Transverse colon (tissue), 4 donors: ENCODE measurements around the gene DRD4. TPM values are rescaled to one million over a fixed set of nuclear protein-coding genes. Genes with fewer than 3 reads are reported as not detected.

Source experiments
- DNase-seq: peaks from one replicate; pipeline ENCODE4 v3.0.0-alpha.2; 2019
- H3K27ac ChIP-seq, 4 donors: fragments of 200-600 bp; sonication (generic); 2 replicates each; pipeline ENCODE4 v1.5.1; 2016 to 2018; ENCODE audit warnings: inconsistent platforms in 4 of 4
- H3K27me3 ChIP-seq: fragments of 200-600 bp; sonication (generic); 2 replicates; pipeline ENCODE4 v1.5.1; 2017; ENCODE audit warnings: inconsistent platforms
- H3K36me3 ChIP-seq, 4 donors: fragments of 200-600 bp; sonication (generic); 2 replicates each; pipeline ENCODE4 v1.5.1; 2017 to 2019; ENCODE audit warnings: inconsistent platforms in 4 of 4
- H3K4me1 ChIP-seq, 4 donors: fragments of 200-600 bp; sonication (generic); 2 replicates each; pipeline ENCODE4 v1.5.1; 2017 to 2020; ENCODE audit warnings: inconsistent platforms in 4 of 4
- H3K4me3 ChIP-seq, 4 donors: fragments of 200-600 bp; sonication (generic); 1 replicate in 1 of 4; 2 replicates in 3 of 4; pipeline versions ENCODE4 v1.5.1 to v1.6.1; 2017 to 2019; ENCODE audit warnings: inconsistent platforms in 4 of 4
- H3K9me3 ChIP-seq, 2 donors: fragments of 200-600 bp; sonication (generic); 2 replicates each; pipeline ENCODE4 v1.5.1; 2017 to 2019; ENCODE audit warnings: inconsistent platforms in 2 of 2
- CTCF ChIP-seq, 5 experiments: fragments of 200-600 bp in 3 of 5; fragments of 450-650 bp in 2 of 5; sonication (generic) in 3 of 5; IDR thresholded peaks; 1 replicate in 2 of 5; 2 replicates in 3 of 5; pipeline ENCODE4 v1.5.1; 2016 to 2017; ENCODE audit warnings: antibody characterized with exemption in 5 of 5, inconsistent platforms in 3 of 5, mild to moderate bottlenecking in 2 of 5, moderate library complexity in 1 of 5
- EP300 ChIP-seq: sonication (generic); formaldehyde crosslinking; IDR thresholded peaks from one replicate; pipeline ENCODE4 v1.6.1; 2017; ENCODE audit warnings: antibody characterized with exemption, low read depth
- POLR2A ChIP-seq: fragments of 450-650 bp; IDR thresholded peaks from one replicate; pipeline ENCODE4 v1.6.1; 2016; ENCODE audit warnings: antibody characterized with exemption, mild to moderate bottlenecking, moderate library complexity
- POLR2AphosphoS5 ChIP-seq, 3 donors: sonication (generic); formaldehyde crosslinking; IDR thresholded peaks; one replicate each; pipeline ENCODE4 v1.6.1; 2016; ENCODE audit warnings: antibody characterized with exemption in 3 of 3
- WGBS, 2 donors: methylation state at CpG; one replicate each; pipeline ENCODE4 v1.1.5; 2018; ENCODE audit warnings: low coverage in 1 of 2; 5-methylcytosine and 5-hydroxymethylcytosine counted together
- in situ Hi-C, 4 donors: fragments of 200-750 bp; cut with MboI; loops; one replicate each; pipeline versions ENCODE4 v1.15.0 to v1.15.1; 2017; ENCODE audit warnings: low sequenced_read_pairs in 3 of 4, low pct_ligation_motif_present in 1 of 4, low pct_unique_long_range_greater_than_20kb in 1 of 4
- intact Hi-C: fragments of 100-400 bp; cut with DNase I; formaldehyde crosslinking; loops from one replicate; pipeline ENCODE4 v1.15.1; 2023; ENCODE audit warnings: low total_unique reads
- total RNA-seq, 4 donors: library from RNA; depleted of rRNA; stranded (reverse); fragments of >200 nt; gene quantifications; one replicate each; pipeline ENCODE4 v1.1.0, GENCODE V29; 2016

Gene DRD4
- total RNA-seq, 4 donors from 2014 or later = not detected

GRCh38 chr11:662689-663274, 25.7 kb downstream of the DRD4 start:
- Histone ChIP-seq H3K4me3 (no peak overlapping the region), H3K9me3 (no peaks in the 10 kb centered on the region), H3K4me1 (peaks cover 0 to 12% (median 2%) of the 10 kb centered on the region in 4 donors), H3K36me3 (no peaks in the 10 kb centered on the region), H3K27me3 (no peaks in the 10 kb centered on the region), H3K27ac (no peak overlapping the region)
- in situ Hi-C loops = loop anchor here in 1 of 4 donors (10.0 kb wide), 1 partner anchor 62 kb away; no protein-coding TSS in a partner anchor
- TF ChIP-seq EP300 (no peak), POLR2A (no peak), POLR2AphosphoS5 (IDR thresholded peaks at IDR 0.05) (peak in 1 of 3 donors; percentile 24), CTCF (IDR thresholded peaks at IDR 0.05) (peak; percentile 72 to 89 (median 76))
- WGBS, 2 donors = 60 to 92% methylated on average over 5 to 15 of the region's 15 CpGs
- DNase-seq = peak; percentile 75
- intact Hi-C loops = loop anchor here (1.0 kb wide), 1 partner anchor 50 kb away; no protein-coding TSS in a partner anchor

- no peaks in the 10 kb centered on the region for H3K9me3 ChIP-seq
- H3K27me3 ChIP-seq = no peaks in the 10 kb centered on the region
- in situ Hi-C loops = loop anchor here in 1 of 4 donors (10.0 kb wide), 1 partner anchor 60 kb away; no protein-coding TSS in a partner anchor
- H3K4me3 ChIP-seq = no peak overlapping the region
- H3K4me1 ChIP-seq = peaks cover 0 to 10% (median 2%) of the 10 kb centered on the region in 4 donors
- no peak for DNase-seq
- peak overlapping the region; percentile 50 to 63 (median 58) for H3K27ac ChIP-seq
- intact Hi-C loops = no loop called here
- TF ChIP-seq POLR2AphosphoS5 (IDR thresholded peaks at IDR 0.05) (peak in 1 of 3 donors; percentile 16), CTCF (IDR thresholded peaks at IDR 0.05) (no peak), POLR2A (no peak), EP300 (no peak)
- 75% methylated on average over 2 to 9 of the region's 15 CpGs for WGBS, 2 donors
- H3K36me3 ChIP-seq = no peaks in the 10 kb centered on the region
These were observed 28.1 kb downstream of the DRD4 start for GRCh38 chr11:665062-665703.

GRCh38 chr11:665704-666281, 28.7 kb downstream of the DRD4 start:
- peak overlapping the region; percentile 50 to 63 (median 58) for H3K27ac ChIP-seq
- in situ Hi-C loops (loop anchor here in 1 of 4 donors (10.0 kb wide), 1 partner anchor 59 kb away; no protein-coding TSS in a partner anchor), intact Hi-C loops (no loop called here)
- 75% methylated on average over 11 of the region's 11 CpGs; no CpG with 5 or more reads in 1 of the 2 donors for WGBS, 2 donors
- DNase-seq = no peak
- no peaks in the 10 kb centered on the region for H3K9me3 ChIP-seq
- H3K4me3 ChIP-seq = no peak overlapping the region
- no peaks in the 10 kb centered on the region for H3K36me3 ChIP-seq
- H3K27me3 ChIP-seq = no peaks in the 10 kb centered on the region
- H3K4me1 ChIP-seq = peaks cover 0 to 10% (median 2%) of the 10 kb centered on the region in 4 donors
- TF ChIP-seq POLR2AphosphoS5 (IDR thresholded peaks at IDR 0.05) (no peak), POLR2A (no peak), CTCF (IDR thresholded peaks at IDR 0.05) (no peak), EP300 (no peak)

- TF ChIP-seq CTCF (IDR thresholded peaks at IDR 0.05) (no peak), POLR2A (no peak), EP300 (no peak)
- WGBS, 2 donors = 92 to 100% methylated on average over 1 to 8 of the region's 8 CpGs
- DNase-seq = no peak
- Histone ChIP-seq H3K4me1 (no peaks in the 10 kb centered on the region), H3K9me3 (no peaks in the 10 kb centered on the region), H3K4me3 (no peak overlapping the region), H3K36me3 (peaks cover 0 to 31% (median 11%) of the 10 kb centered on the region in 4 donors), H3K27me3 (no peaks in the 10 kb centered on the region), H3K27ac (no peak overlapping the region)
- intact Hi-C loops = no loop called here
- in situ Hi-C loops = no loop called here
These were observed 36.8 kb downstream of the DRD4 start for GRCh38 chr11:673866-674265.
